AG08395 (cell line): ENCODE data around the gene HEMK1.

Experiments
- DNase-seq: peaks from one replicate; pipeline ENCODE4 v3.0.0; 2012; ENCODE audit warnings: mixed read lengths, low spot score

Gene HEMK1

DNA sequence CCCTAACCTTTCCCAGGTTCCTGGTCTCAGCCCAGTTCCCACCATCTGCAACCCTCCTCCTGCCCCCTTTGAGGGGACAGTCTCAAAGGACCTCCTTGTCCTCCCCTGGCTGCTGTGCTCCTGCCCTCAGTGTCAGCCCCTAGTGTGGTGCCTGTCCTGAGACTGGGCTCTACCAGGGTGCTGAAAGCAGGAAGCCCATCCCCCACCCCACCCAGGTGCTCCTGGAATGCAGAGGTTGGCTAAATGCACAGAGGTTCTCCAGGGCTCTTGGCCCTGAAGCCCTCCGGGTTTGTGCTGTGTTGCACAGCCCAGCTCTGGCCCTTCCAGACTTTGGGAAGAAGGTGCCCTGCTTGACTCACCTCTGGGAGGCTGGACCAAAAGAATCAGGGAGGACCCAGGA, 23.5 kb upstream of the HEMK1 start:
- DNase-seq = no peak

DNA sequence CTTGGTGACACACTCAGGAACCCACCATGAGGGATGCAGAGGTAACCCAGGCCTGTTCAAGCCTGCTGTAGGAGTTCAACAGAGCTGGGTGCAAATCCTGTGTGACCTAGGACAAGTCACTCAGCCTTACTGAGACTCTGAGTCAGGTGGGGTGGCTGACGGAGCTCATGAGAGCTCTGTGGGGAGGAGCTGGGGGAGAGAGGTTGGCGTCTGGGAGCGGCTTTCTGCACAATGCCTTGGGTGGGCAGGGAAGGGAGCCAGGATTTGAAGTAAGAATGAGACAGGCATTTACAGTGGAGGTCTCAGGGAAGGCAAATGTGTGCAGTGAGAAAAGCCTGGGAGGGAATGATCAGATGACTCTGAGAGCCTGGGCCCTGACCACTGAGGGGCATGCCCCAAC, 20.1 kb upstream of the HEMK1 start:
- no peak for DNase-seq

DNA sequence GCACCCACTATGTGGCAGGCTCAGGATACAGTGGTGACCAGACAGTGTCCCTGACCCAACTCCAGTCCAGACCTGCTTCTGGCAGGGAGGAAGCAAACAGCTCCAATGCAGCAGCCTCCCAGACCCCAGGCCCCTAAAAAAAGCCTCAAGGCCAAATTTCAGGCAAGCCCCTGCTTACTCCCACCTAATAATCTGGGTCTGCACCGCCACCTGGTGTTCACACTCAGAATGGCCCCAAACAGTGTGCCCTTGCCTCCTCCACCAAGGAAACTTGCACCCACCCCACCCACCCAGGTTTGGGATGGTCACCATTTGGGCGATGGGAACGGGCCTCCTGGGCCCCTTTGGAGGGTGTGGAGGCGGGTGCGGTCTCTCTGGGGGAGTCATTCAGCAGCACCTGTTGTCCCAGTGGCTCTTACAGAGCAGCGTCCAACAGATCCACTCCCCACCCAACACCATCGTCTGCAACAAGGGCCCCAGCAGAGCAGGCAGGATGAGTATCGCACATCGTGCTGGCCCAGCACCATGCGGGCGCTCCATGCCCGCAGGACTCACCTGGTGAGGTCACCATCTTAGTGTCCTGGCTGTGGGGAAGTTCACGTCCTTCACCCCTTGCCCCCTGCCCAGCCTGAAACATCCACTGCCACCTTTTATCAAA, 19.1 kb upstream of the HEMK1 start:
- DNase-seq = peak; percentile 66

DNA sequence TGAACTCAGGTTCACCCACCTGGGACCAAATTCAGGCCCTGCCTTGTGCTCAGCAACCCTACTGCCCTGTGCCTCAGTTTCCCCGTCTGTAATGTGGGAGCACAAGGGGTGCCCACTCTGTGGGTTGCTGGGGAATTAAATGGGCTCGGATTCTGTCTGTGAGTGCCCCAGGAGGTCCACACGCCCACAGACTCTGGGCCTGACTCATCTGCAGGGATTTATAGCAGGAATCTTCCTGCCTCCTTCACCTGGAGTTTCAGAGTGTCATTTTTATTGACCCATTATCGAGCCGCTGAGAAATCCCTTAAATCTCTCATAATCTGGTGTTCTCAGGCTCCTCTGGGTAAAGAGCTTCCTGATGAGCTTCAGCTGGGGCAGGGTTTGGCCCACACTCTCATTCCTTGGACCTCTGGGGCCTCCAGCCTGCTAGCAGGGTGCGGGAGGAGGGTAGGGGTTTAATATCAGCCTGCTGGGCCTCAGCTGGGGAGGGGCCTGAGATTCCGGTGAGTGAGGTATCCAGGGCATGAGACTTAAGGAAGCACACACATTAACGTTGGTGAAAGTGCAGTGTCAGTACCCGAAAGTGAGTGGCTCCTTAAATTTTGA, 18.2 kb upstream of the HEMK1 start:
- DNase-seq = no peak

DNA sequence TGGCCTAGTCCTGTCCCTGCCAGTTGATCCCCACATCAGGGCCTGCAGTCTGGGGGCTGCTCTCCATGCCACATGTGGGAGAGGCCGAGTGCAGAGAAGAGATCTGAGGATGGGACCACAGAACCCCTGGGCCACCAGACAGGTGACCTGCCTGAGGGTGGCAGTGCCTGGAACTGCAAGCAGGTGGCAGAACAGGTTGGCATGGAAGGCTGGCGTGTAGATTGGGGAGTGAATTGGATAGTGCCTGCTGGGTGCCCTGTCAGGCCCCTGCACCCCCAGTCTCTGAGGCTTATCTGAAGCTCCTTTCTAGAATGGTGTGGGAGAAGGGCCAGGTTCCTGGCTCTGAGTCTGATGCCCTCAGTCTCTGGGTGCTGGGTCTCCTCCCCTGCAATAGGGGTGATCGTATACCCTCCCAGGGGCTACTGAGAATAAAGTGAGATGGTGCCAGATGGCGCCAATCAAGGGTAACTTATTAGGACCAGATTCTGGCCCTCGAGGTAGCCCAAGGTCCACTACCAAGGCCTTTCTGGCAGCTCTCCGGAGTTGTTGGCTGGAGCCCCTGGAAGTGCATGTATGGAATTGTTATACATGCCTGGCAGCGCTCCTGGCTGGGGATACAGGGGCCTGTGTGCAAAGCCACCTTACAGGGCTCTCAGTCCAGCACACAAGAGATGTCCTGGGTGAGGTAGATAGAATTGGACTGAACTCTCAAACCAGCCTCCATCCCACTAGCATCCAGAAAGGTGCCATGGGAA, 17.5 kb upstream of the HEMK1 start:
- DNase-seq = no peak

DNA sequence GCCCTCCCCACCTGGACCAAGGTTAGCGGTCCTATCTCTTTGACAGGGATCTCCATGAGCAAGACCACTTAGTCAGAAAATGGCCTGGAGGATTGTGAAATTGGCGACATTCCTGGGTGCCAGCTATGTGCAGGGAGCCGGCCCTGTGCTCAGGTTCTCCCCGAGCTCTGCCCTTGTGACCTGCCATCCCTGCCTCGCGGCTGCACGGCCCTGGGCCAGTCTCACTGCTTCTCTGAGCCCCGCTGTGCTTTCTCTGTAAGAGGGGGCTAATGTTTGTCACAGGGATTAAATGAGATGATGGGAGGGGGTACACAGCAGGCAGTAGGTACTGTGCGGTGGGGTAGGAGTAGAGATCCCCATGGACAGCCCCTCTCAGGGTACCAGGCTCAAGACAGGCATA, 16.7 kb upstream of the HEMK1 start:
- DNase-seq = no peak

DNA sequence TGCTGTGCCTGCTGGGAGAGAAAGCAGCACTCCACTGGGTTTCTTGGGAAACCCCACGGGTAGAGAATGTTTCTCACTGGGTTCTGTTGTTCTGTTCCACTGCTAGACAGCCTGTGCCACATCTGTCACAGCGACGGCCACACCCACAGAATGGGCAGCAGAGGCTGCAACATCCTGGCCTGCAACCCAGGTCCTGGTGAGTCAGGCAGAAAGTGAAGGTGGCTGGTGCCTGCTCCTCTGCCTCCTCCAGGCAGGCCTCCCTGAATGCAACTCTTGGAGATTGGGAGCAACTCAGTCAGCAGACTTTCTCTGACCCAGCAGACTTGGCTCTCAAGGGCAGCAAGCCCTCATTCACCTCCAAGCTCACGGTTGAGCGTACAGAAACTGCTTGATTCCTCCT, 14.8 kb upstream of the HEMK1 start:
- DNase-seq = peak; percentile 21

DNA sequence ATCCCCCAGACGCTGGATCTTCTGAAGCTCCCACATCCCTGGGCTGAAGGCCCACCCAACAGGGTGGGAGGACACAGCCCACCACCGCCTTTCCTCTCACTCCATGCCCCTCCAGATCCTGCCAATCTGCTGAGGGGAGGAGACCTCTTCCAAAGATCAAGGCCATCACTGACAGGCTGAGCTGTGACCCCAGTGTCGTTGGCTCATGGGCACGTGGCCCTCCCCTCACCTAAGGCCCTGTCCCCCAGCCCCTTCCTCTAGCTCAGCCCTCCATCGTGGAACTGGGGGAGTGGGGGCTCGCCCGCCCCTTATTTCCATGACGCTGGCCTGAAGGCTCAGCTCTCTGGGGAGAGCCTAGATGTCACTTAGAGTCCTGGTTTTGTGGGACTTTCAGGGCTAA, 12.2 kb upstream of the HEMK1 start:
- no peak for DNase-seq

DNA sequence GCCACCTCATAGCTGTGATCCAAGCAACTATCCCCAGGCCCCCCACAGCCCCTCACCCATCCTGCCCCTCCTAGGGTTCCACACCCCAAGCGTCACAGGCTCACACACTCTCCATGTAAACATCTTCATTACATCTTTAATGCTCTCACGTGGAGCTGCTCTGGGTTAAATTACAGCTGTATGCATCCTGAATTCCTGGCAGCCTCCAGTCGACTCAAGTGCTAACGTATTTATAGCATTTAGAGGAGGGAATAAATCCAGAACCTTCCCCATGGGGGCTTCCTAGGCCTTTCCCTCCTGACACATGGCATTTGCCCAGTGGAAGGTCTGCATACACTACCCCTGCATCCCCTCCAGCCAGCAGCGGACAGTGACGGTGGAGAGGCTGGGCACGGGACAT, 11.4 kb upstream of the HEMK1 start:
- DNase-seq = no peak

DNA sequence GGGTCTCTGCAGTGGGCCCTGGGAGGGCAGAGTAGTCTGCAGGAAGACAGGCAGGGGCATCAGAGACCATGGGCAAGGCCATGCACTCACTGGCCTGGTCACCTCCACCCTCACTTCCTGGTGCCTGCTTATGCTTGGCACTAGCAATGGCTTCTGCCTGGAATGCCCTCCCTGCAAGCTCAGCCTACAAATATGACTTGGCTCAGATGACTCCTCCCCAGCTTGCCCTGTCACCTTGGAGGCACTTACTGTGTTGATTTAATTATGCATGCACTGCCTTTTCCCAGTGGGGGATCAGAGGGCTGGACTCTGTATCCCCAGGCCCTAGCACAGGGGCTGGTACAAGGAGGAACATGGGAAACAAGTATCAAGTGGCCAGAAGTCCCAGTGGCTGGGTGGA, 9.6 kb upstream of the HEMK1 start:
- DNase-seq = peak; percentile 28

DNA sequence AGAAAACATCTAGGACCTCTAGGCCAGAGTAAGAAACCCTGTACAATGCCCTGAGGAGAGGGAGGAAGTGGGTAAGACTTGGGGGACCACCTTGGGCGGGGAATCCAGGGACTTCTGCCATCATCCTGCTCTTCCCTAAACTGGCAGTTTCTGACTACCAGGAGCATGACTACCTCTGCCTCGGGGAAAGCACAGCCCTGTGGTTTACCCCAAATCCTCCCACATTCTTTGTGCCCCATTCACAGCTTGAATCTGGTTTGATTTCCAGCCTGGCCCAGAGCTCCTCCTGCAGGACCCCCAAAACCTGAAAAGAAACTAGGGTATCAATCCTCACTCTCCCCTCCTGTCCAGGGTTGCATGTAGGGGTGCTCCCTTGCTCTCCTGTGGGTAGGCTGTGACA, 6.5 kb upstream of the HEMK1 start:
- peak; percentile 93 for DNase-seq

DNA sequence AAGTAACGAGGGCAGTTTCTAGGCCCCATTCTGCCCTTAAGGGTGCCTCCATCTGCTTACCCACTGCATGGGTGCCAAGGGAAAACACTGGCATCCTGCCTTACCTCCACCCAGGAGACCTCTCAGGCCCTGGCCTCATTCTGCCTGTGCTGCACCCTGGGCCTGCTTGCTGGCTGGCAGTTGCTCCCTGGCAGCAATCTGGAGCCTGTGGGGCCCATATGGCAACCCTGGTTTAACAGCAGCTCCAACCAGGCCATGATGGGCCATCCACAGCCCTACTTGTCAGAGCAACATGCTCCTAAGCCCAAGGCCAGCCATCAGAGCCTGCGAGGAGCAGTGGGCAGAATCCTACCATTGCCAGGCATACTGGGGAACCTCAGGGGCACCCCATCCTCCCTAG, 5.5 kb upstream of the HEMK1 start:
- DNase-seq = no peak

DNA sequence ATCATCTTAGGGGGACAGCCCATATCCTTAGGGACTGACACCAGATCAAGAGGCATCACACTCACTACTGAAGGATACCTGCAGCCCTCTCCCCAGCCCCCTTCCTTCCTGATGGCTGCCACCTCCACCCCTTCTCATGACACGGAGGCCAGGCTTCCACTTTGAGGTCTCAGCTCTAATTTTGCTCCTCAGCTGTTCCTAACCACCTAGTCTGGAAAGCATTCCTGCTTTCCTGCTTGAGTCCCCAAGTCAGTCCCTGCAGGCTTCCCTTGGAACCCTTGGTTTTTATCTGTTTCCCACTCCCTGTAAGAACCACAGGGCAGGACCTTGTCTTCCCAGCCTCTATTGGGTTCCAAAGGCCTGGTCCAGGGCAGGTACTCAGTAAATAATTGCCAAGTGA, 5.0 kb upstream of the HEMK1 start:
- no peak for DNase-seq

DNA sequence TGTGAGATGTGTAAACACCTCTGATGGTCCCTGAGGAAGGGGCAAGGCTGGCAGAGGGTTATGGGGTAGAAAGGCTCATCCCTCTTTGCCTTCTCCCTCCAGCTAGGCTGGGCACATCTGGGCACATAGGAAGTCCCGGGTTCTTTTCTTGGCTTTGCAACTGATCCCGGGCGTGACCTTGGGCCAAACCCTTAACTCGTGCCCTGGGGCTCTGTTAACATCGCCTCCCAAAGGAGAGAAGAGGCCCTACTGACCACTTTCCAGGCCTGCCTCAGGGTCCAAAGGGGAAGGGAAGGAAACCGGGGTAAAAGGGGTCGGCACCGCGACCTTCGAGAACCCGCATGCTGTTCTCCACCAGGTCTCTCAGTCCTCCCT, 2.3 kb upstream of the HEMK1 start:
- DNase-seq = peak; percentile 17

DNA sequence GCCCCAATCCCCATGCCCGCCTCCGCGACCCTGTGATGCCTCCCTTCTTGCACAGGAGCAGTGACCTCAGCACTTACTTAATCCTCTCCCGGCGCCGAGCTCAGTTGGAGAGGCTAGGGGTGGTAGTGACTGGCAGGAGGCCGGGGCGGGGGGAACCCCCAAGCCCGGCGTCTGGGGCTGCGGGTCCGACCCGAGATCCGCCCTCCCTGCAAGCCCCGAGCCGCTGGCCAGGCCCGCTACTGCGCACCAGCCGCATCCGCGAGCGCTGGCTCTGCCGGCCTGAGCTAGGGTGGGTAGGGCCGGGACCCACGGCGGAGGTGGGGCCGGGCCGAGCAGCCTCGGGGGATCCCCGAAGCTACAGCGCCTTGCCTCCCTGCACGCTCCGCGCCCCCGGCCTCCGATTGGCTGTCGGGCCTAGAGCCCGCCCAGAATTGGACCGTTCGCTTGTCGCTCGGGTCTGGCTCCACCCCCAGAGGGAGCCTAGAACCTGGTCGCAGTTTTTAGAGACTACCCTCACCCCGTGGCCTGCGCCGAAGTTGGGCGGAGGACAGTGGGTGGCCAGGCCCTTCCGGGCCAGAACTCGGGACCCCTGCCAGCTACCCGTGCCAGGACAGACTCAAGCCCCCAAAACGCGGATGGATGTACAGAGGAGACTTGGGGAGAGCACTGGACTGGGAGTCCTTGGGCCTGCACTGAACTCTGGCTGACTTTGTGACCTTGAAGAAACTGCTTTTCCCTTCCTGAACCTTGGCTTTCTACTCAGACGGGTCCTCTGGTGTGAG, 1.7 kb upstream of the HEMK1 start, which contains the start of gene C3orf18:
Gene C3orf18 (minus strand): TSS at position 362 of the 782 bp plus-strand sequence. CDS start 2,048 bp downstream, outside the sequence.
- DNase-seq = peak; percentile 98

DNA sequence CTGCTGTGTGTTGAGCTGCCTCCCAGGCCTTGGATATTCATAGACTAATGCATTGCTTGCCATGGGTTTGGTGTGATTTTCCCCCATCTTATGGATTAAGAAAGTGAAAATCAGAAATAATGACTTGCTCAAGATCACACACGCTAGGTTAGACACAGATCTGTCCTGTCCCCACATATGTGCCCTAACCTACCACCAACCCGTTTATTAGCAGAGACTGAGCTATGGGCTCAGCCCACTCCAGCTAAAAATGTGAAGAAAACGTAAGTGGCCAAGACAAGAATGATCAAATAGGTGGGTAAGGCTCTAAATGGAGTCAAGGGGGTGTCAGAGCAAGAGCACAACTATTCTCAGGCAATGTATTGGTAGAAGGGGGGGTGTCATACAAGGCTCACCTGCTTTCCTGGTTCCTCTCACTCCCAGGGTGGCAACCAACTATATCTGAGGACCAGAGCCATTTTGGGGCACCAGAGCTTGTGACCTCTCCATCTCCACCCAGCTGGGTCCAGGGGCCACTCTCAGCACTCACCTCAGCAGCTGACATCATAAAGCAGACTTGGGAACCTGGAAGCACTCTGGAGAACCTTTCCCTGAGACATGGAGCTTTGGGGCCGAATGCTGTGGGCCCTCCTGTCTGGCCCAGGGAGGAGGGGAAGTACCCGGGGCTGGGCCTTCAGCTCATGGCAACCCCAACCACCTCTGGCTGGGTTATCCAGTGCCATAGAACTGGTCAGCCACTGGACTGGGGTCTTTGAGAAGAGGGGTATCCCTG, 1.4 kb downstream of the HEMK1 start:
- DNase-seq = no peak

DNA sequence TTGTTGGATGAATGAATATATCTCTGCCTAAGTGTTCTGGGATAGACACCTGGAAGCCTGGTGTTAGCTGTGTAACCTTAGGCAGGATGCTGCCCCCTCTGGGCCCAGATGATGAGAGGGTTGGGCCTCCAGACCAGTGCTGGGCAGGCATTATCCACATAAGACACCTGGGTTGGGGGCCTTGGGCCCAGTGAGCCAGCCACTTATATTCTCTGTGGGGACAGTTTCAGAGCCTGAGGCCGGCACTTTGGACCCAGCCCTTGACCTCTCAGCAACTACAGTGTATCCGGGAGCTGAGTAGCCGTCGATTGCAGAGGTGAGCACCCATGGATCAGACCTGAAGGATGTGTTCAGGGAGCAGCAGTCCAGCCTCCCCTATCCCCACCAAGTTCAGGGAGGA, 2.2 kb downstream of the HEMK1 start:
- no peak for DNase-seq

DNA sequence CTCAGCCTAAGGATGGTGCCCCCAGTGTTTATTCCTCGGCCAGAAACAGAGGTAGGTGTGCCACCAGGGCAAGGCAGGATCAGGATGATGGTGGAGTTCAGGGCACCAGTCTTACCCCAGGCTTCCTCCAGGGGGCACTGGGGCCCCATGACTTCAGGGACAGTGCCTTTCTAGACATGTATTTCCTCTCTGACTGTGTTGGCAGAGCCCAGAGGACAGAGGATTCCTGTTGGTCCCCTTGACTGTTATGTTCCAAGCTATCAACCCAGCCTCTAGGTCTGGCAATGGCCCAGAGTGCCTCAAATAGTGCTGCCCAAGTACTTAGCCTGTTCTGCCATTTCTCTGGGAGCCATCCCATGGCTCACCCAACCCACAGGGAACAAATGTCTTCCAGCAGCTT, 2.8 kb downstream of the HEMK1 start:
- DNase-seq = peak; percentile 84

DNA sequence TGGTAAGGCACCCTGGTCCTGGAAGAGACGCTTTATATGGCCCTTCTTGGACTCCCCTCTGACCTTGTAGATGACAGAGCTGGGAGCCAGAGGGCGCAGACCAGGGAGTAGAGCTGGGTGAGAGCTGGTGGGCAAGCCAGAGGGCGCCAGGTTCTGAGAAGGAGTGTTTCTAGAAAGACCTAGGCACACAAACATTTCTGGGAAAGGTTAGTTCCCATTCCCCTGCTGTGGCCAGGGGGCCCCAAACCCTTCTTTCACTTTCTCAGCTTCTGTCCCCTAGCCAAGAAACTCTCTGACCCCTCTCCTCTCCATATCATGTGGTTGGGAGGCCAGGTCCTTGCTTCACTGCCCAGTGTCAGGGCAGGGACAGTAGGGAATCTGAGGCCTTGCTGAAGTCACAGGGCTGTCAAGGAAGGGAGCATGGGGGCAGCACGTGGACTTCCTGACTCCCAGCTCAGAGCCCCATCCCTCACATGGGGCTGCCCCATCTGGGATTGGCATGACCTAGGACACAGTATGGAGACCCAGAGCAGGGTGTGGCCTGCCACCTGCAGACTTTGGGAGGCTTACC, 3.6 kb downstream of the HEMK1 start:
- no peak for DNase-seq

DNA sequence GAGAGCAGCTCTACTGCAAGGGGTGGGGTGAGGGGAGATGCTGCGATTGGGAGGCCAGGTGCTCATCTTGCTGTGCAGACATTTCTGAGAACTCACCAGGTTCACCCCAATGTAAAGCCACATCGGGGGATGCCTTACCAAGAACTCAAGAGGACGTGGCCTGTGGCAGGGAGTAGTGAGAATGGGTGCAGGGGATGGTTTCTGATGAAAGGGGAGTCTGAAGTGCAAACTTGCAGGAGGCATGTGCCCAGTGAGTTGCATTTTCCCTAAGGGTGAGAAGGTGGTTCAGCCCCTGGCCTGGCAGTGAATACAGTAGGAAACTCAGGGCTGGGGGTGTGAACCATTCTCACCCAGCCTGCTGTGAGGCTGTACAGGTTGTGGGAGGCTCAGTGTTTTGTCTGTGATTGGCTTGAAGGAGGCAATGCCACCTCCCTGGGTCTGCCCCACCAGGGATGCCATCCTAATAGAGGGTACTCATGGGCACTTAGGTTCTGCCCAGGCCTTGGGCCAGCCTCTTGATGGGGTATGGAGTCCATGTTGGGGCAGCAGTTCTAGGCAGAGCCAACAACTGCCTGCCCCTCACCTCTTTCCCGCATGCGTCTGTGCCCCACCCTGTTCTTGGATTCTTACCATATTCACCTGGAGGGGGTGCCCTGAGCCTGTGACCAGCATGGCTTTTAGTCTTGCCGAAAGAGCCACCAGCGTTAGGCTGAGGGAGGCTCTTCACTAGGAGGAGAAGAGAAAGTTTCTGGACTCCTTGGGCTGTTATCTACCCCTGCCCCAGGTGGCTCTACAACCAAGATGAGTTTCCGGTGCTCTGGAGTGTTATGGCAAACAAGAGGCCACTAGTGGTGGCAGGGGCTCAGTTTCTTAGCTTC, 4.5 kb downstream of the HEMK1 start:
- no peak for DNase-seq

DNA sequence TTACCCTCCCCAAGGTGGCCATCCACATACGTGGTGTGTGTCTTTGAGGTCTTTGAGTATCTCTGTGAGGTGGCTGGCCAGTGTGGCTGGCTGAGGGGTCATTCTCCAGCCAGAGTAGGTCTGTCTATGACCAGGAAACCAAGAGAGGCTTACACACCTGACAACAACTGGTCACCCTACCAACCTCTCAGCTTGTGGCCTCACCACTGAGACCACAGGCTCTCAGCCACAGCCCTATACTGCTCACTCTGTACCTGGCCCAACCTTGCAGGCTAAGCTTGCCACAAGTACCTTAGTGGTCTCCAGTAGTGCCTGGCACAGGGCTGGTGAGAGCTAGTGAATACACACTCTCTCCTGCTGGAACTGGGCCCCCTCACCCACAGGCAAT, 5.1 kb downstream of the HEMK1 start:
- no peak for DNase-seq
